SK-N-MC (cell line): ENCODE data around the gene IRAK1.

Source experiments
- EZH2 ChIP-seq: fragments of 200-600 bp; sonication (generic); IDR thresholded peaks from one replicate; pipeline ENCODE4 v1.6.1; 2017; ENCODE audit warnings: antibody characterized with exemption
- POLR2AphosphoS5 ChIP-seq: IDR thresholded peaks from 2 replicates; pipeline ENCODE4 v1.6.1; 2012; ENCODE audit warnings: mild to moderate bottlenecking, low read depth, low read length, borderline replicate concordance

DNA sequence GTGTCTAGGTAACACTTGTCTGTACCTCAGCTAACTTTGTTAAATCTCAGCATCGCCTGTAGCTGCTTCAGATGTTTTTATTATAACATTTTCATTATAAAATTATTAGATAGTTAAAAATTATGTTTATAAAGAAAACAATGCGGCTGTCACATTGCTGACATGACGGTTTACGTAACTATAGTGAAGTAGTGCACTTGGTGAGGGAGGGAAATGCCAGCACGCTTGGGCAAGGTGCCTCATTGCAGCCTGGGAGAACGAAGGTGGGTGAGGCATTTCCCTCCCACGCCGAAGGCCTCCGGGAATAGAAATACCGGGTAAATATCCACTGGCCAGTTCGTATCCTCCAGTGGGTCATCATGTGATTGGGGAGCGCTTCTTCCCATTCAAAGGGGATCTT lies 31.2 kb downstream of the IRAK1 start:
- TF ChIP-seq EZH2 (no peak), POLR2AphosphoS5 (no peak)
